ENCODE measurements around the gene ACOT6. TPM values are rescaled to one million over a fixed set of nuclear protein-coding genes. Genes with fewer than 3 reads are reported as not detected.

Gene ACOT6
- total RNA-seq, 1 experiment from 2014 or later = not detected

- no TSS peak for BruUV-seq (replicated peaks)
- Histone ChIP-seq H3K27ac (ENCODE audit: low read depth, low read length, poor library complexity, severe bottlenecking) (no peak overlapping the region), H3K9me3 (ENCODE audit: low read depth, low read length, poor library complexity, severe bottlenecking) (no peaks in the 10 kb centered on the region), H3K4me1 (ENCODE audit: insufficient read depth, low read length, poor library complexity, severe bottlenecking) (no peaks in the 10 kb centered on the region), H3K36me3 (ENCODE audit: insufficient read depth, low read length, poor library complexity, severe bottlenecking) (no peaks in the 10 kb centered on the region), H3K27me3 (replicated peaks; ENCODE audit: insufficient read depth, low read depth, low read length, poor library complexity) (no peaks in the 10 kb centered on the region), H3K4me3 (ENCODE audit: low read depth, low read length, poor library complexity, severe bottlenecking) (no peak overlapping the region)
- CTCF ChIA-PET = no interaction called here
- DNase-seq (ENCODE audit: low spot score) = no peak
- TF ChIP-seq EZH2 (IDR thresholded peaks at IDR 0.05; ENCODE audit: borderline replicate concordance, low read depth, low read length, poor library complexity, severe bottlenecking) (no peak), CTCF (conservative IDR thresholded peaks at IDR 0.05; ENCODE audit: low read depth, low read length) (no peak)
- POLR2A ChIA-PET (ENCODE audit: low non-redundant PET) = no interaction called here
- intact Hi-C loops (cut with micrococcal nuclease; ENCODE audit: unreplicated experiment) = no loop called here
Observed at GRCh38 chr14:73660511-73660910, 48.2 kb downstream of the ACOT6 start.

GRCh38 chr14:73661872-73662271, 49.6 kb downstream of the ACOT6 start:
- Histone ChIP-seq H3K9me3 (ENCODE audit: low read depth, low read length, poor library complexity, severe bottlenecking) (no peaks in the 10 kb centered on the region), H3K4me1 (ENCODE audit: insufficient read depth, low read length, poor library complexity, severe bottlenecking) (no peaks in the 10 kb centered on the region), H3K4me3 (ENCODE audit: low read depth, low read length, poor library complexity, severe bottlenecking) (no peak overlapping the region), H3K27me3 (replicated peaks; ENCODE audit: insufficient read depth, low read depth, low read length, poor library complexity) (no peaks in the 10 kb centered on the region), H3K36me3 (ENCODE audit: insufficient read depth, low read length, poor library complexity, severe bottlenecking) (no peaks in the 10 kb centered on the region), H3K27ac (ENCODE audit: low read depth, low read length, poor library complexity, severe bottlenecking) (no peak overlapping the region)
- intact Hi-C loops (cut with micrococcal nuclease; ENCODE audit: unreplicated experiment) = no loop called here
- POLR2A ChIA-PET (ENCODE audit: low non-redundant PET) = no interaction called here
- no TSS peak for BruUV-seq (replicated peaks)
- TF ChIP-seq CTCF (conservative IDR thresholded peaks at IDR 0.05; ENCODE audit: low read depth, low read length) (no peak), EZH2 (IDR thresholded peaks at IDR 0.05; ENCODE audit: borderline replicate concordance, low read depth, low read length, poor library complexity, severe bottlenecking) (no peak)
- CTCF ChIA-PET = no interaction called here
- no peak for DNase-seq (ENCODE audit: low spot score)

GRCh38 chr14:73662487-73662943, 50.2 kb downstream of the ACOT6 start:
- Histone ChIP-seq H3K4me1 (ENCODE audit: insufficient read depth, low read length, poor library complexity, severe bottlenecking) (no peaks in the 10 kb centered on the region), H3K4me3 (ENCODE audit: low read depth, low read length, poor library complexity, severe bottlenecking) (no peak overlapping the region), H3K9me3 (ENCODE audit: low read depth, low read length, poor library complexity, severe bottlenecking) (no peaks in the 10 kb centered on the region), H3K27me3 (replicated peaks; ENCODE audit: insufficient read depth, low read depth, low read length, poor library complexity) (no peaks in the 10 kb centered on the region), H3K27ac (ENCODE audit: low read depth, low read length, poor library complexity, severe bottlenecking) (no peak overlapping the region), H3K36me3 (ENCODE audit: insufficient read depth, low read length, poor library complexity, severe bottlenecking) (no peaks in the 10 kb centered on the region)
- ChIA-PET POLR2A (ENCODE audit: low non-redundant PET) (no interaction called here), CTCF (interaction anchor here (0.7 kb wide), 1 partner anchor 92 kb away, joined by 3 read pairs; no protein-coding TSS in a partner anchor)
- TF ChIP-seq EZH2 (IDR thresholded peaks at IDR 0.05; ENCODE audit: borderline replicate concordance, low read depth, low read length, poor library complexity, severe bottlenecking) (no peak), CTCF (conservative IDR thresholded peaks at IDR 0.05; ENCODE audit: low read depth, low read length) (peak; percentile 36)
- peak; percentile 84 for DNase-seq (ENCODE audit: low spot score)
- BruUV-seq (replicated peaks) = no TSS peak
- intact Hi-C loops (cut with micrococcal nuclease; ENCODE audit: unreplicated experiment) = no loop called here
